GM12878 (cell line): Measurements from ENCODE around the gene MDFI. TPM values are rescaled to one million over a fixed set of nuclear protein-coding genes. Genes with fewer than 3 reads are reported as not detected.

Source experiments
- DPF2 ChIP-seq: fragments of 450-650 bp; IDR thresholded peaks from 2 replicates; pipeline ENCODE4 v1.6.1; 2017; ENCODE audit warnings: mild to moderate bottlenecking
- EGR1 ChIP-seq, 2 experiments: IDR thresholded peaks; 1 replicate in 1 of 2; 2 replicates in 1 of 2; pipeline ENCODE4 v1.6.1; 2011 to 2012; ENCODE audit warnings: low read depth in 2 of 2, low read length in 2 of 2, borderline replicate concordance in 1 of 2, mild to moderate bottlenecking in 1 of 2, moderate library complexity in 1 of 2
- GABPA ChIP-seq: IDR thresholded peaks from 2 replicates; pipeline ENCODE4 v1.6.1; 2014; ENCODE audit warnings: antibody characterized with exemption, low read depth, mild to moderate bottlenecking, inconsistent platforms
- NKRF ChIP-seq: fragments of 450-650 bp; conservative IDR thresholded peaks from 2 replicates; pipeline ENCODE4 v1.6.1; 2017; ENCODE audit warnings: mild to moderate bottlenecking, moderate library complexity
- PML ChIP-seq: IDR thresholded peaks from 2 replicates; pipeline ENCODE4 v1.6.1; 2012; ENCODE audit warnings: low read length, inconsistent platforms
- REST ChIP-seq: IDR thresholded peaks from 2 replicates; pipeline ENCODE4 v1.6.1; 2012; ENCODE audit warnings: mild to moderate bottlenecking, low read depth, low read length
- SPI1 ChIP-seq: IDR thresholded peaks from 2 replicates; pipeline ENCODE4 v1.6.1; 2011; ENCODE audit warnings: low read depth, mild to moderate bottlenecking, low read length, moderate library complexity, borderline replicate concordance; ENCODE audit not compliant: insufficient read depth
- SREBF2 ChIP-seq: IDR thresholded peaks from 2 replicates; pipeline ENCODE4 v1.6.1; 2012; ENCODE audit warnings: mild to moderate bottlenecking, low read length
- YY1 ChIP-seq: IDR thresholded peaks from 2 replicates; pipeline ENCODE4 v1.6.1; 2011; ENCODE audit warnings: low read depth, mild to moderate bottlenecking, low read length
- ZNF207 ChIP-seq: fragments of 450-650 bp; IDR thresholded peaks from 2 replicates; pipeline ENCODE4 v1.6.1; 2014; ENCODE audit warnings: antibody characterized with exemption, mild to moderate bottlenecking, borderline replicate concordance
- ZNF622 ChIP-seq: fragments of 450-650 bp; IDR thresholded peaks from 2 replicates; pipeline ENCODE4 v1.6.1; 2017; ENCODE audit warnings: mild to moderate bottlenecking, inconsistent platforms
- ZSCAN29 ChIP-seq: fragments of 450-650 bp; IDR thresholded peaks from 2 replicates; pipeline ENCODE4 v1.6.1; 2017; ENCODE audit warnings: mild to moderate bottlenecking, moderate library complexity
- polyA plus RNA-seq, 11 experiments: library from polyadenylated mRNA; depleted of rRNA in 4 of 11; unstranded in 6 of 11; stranded (reverse) in 5 of 11; fragments of >200 nt; fragmentation: Nextera tagmentation in 4 of 11; fragmentation: Illumina TruSeq in 1 of 11; extraction: Ambion mirVana in 4 of 11; extraction: Trizol in 1 of 11; gene quantifications; 1 replicate in 1 of 11; 2 replicates in 10 of 11; pipeline versions ENCODE4 v1.2.1 to v1.2.3, GENCODE V29; 2011 to 2016; ENCODE audit warnings: inconsistent platforms in 2 of 11, missing spikeins in 2 of 11, low read depth in 1 of 11
- total RNA-seq, 4 experiments: library from RNA; depleted of rRNA in 3 of 4; stranded (reverse); fragments of >200 nt in 3 of 4; fragmentation: Illumina TruSeq in 1 of 4; extraction: Trizol in 1 of 4; gene quantifications; 2 replicates each; pipeline versions ENCODE4 v1.2.1 to v1.2.3, GENCODE V29; 2013 to 2021
- TF ChIP-seq, protein P1 (sequence below): IDR thresholded peaks from 2 replicates; pipeline ENCODE4 v1.6.1; 2011; ENCODE audit warnings: low read depth, mild to moderate bottlenecking, low read length, moderate library complexity, borderline replicate concordance; ENCODE audit errors: extremely low read depth
- TF ChIP-seq, protein P2 (sequence below): fragments of 150-350 bp; IDR thresholded peaks from 2 replicates; pipeline ENCODE4 v1.6.1; 2014; ENCODE audit warnings: mild to moderate bottlenecking, low read depth, low read length
- TF ChIP-seq, protein P3 (sequence below): IDR thresholded peaks from 2 replicates; pipeline ENCODE4 v1.6.1; 2011; ENCODE audit warnings: borderline replicate concordance, low read depth, mild to moderate bottlenecking, moderate library complexity, low read length; ENCODE audit not compliant: insufficient read depth, poor library complexity, severe bottlenecking

MDFI gene
- total and polyA plus RNA-seq, 10 of the 15 experiments (the other 5 are each of a cell fraction or from before 2014, with no cell fraction given), result not detected

- TF ChIP-seq, protein P1, sequence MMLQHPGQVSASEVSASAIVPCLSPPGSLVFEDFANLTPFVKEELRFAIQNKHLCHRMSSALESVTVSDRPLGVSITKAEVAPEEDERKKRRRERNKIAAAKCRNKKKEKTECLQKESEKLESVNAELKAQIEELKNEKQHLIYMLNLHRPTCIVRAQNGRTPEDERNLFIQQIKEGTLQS, result no peak
- TF ChIP-seq DPF2 (no peak), REST (no peak), ZNF622 (no peak), PML (no peak), NKRF (no peak), ZNF207 (no peak), EGR1 (IDR thresholded peaks at IDR 0.05; ENCODE audit: borderline replicate concordance in 1 of 2, low read depth in 2 of 2, low read length in 2 of 2) (no peak), SREBF2 (no peak), GABPA (no peak), SPI1 (no peak), YY1 (peak; percentile 83), ZSCAN29 (no peak)
- TF ChIP-seq, protein P2, sequence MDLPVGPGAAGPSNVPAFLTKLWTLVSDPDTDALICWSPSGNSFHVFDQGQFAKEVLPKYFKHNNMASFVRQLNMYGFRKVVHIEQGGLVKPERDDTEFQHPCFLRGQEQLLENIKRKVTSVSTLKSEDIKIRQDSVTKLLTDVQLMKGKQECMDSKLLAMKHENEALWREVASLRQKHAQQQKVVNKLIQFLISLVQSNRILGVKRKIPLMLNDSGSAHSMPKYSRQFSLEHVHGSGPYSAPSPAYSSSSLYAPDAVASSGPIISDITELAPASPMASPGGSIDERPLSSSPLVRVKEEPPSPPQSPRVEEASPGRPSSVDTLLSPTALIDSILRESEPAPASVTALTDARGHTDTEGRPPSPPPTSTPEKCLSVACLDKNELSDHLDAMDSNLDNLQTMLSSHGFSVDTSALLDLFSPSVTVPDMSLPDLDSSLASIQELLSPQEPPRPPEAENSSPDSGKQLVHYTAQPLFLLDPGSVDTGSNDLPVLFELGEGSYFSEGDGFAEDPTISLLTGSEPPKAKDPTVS, result no peak
- TF ChIP-seq, protein P3, sequence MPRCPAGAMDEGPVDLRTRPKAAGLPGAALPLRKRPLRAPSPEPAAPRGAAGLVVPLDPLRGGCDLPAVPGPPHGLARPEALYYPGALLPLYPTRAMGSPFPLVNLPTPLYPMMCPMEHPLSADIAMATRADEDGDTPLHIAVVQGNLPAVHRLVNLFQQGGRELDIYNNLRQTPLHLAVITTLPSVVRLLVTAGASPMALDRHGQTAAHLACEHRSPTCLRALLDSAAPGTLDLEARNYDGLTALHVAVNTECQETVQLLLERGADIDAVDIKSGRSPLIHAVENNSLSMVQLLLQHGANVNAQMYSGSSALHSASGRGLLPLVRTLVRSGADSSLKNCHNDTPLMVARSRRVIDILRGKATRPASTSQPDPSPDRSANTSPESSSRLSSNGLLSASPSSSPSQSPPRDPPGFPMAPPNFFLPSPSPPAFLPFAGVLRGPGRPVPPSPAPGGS, result peak; percentile 48
Measured at GRCh38 chr6:41682056-41682477, 43.8 kb downstream of the MDFI start (continued).
